Skeletal muscle satellite cell (primary cell): Measurements from ENCODE around the gene SMARCAL1.

ENCODE experiments used
- H3K27me3 ChIP-seq: 2 replicates; pipeline ENCODE4 v1.7.0; 2013; ENCODE audit warnings: low read length; ENCODE audit not compliant: control insufficient read depth, insufficient read depth
- H3K36me3 ChIP-seq: 2 replicates; pipeline ENCODE4 v1.7.0; 2013; ENCODE audit warnings: mild to moderate bottlenecking, control low read depth, low read length; ENCODE audit not compliant: insufficient read depth
- H3K4me1 ChIP-seq: 2 replicates; pipeline ENCODE4 v1.7.0; 2013; ENCODE audit warnings: low read length; ENCODE audit not compliant: control insufficient read depth, insufficient read depth
- H3K4me2 ChIP-seq: 2 replicates; pipeline ENCODE4 v1.7.0; 2013; ENCODE audit warnings: mild to moderate bottlenecking, low read length
- H3K4me3 ChIP-seq: 2 replicates; pipeline ENCODE4 v1.7.0; 2013; ENCODE audit warnings: low read length
- H3K9ac ChIP-seq: 2 replicates; pipeline ENCODE4 v1.7.0; 2013; ENCODE audit warnings: mild to moderate bottlenecking, low read depth, low read length, moderate library complexity
- H3K9me3 ChIP-seq: replicated peaks from 2 replicates; pipeline ENCODE4 v1.7.0; 2013; ENCODE audit warnings: mild to moderate bottlenecking, control low read depth, low read length

Gene SMARCAL1

GRCh38 chr2:216465579-216466195, 53.4 kb downstream of the SMARCAL1 start:
- Histone ChIP-seq H3K4me2 (no peak overlapping the region), H3K9me3 (peaks cover 2% of the 10 kb centered on the region), H3K9ac (no peak overlapping the region), H3K4me1 (no peaks in the 10 kb centered on the region), H3K36me3 (peaks cover 16% of the 10 kb centered on the region), H3K27me3 (no peaks in the 10 kb centered on the region), H3K4me3 (no peak overlapping the region)

GRCh38 chr2:216467845-216468244, 55.6 kb downstream of the SMARCAL1 start:
- H3K4me2 ChIP-seq = no peak overlapping the region
- peaks cover 23% of the 10 kb centered on the region for H3K36me3 ChIP-seq
- H3K9ac ChIP-seq = no peak overlapping the region
- peaks cover 2% of the 10 kb centered on the region for H3K9me3 ChIP-seq
- H3K4me1 ChIP-seq = no peaks in the 10 kb centered on the region
- no peaks in the 10 kb centered on the region for H3K27me3 ChIP-seq
- H3K4me3 ChIP-seq = no peak overlapping the region

GRCh38 chr2:216469661-216470060, 57.4 kb downstream of the SMARCAL1 start:
- no peaks in the 10 kb centered on the region for H3K27me3 ChIP-seq
- H3K9me3 ChIP-seq = no peaks in the 10 kb centered on the region
- H3K4me3 ChIP-seq = no peak overlapping the region
- no peak overlapping the region for H3K4me2 ChIP-seq
- no peaks in the 10 kb centered on the region for H3K4me1 ChIP-seq
- H3K36me3 ChIP-seq = peaks cover 20% of the 10 kb centered on the region
- no peak overlapping the region for H3K9ac ChIP-seq

GRCh38 chr2:216473187-216473586, 60.9 kb downstream of the SMARCAL1 start:
- H3K9ac ChIP-seq = no peak overlapping the region
- peaks cover 20% of the 10 kb centered on the region for H3K36me3 ChIP-seq
- H3K4me1 ChIP-seq = peaks cover 8% of the 10 kb centered on the region
- no peaks in the 10 kb centered on the region for H3K27me3 ChIP-seq
- no peak overlapping the region for H3K4me3 ChIP-seq
- no peaks in the 10 kb centered on the region for H3K9me3 ChIP-seq
- H3K4me2 ChIP-seq = no peak overlapping the region

GRCh38 chr2:216474925-216475670, 62.8 kb downstream of the SMARCAL1 start:
- no peak overlapping the region for H3K9ac ChIP-seq
- no peak overlapping the region for H3K4me2 ChIP-seq
- H3K4me3 ChIP-seq = no peak overlapping the region
- no peaks in the 10 kb centered on the region for H3K9me3 ChIP-seq
- peaks cover 21% of the 10 kb centered on the region for H3K36me3 ChIP-seq
- H3K27me3 ChIP-seq = no peaks in the 10 kb centered on the region
- H3K4me1 ChIP-seq = peaks cover 13% of the 10 kb centered on the region

GRCh38 chr2:216475767-216476166, 63.5 kb downstream of the SMARCAL1 start:
- Histone ChIP-seq H3K4me3 (no peak overlapping the region), H3K4me2 (no peak overlapping the region), H3K36me3 (peaks cover 25% of the 10 kb centered on the region), H3K9me3 (no peaks in the 10 kb centered on the region), H3K9ac (no peak overlapping the region), H3K4me1 (peaks cover 13% of the 10 kb centered on the region), H3K27me3 (no peaks in the 10 kb centered on the region)

- Histone ChIP-seq H3K36me3 (peaks cover 22% of the 10 kb centered on the region), H3K4me2 (no peak overlapping the region)
Observed at GRCh38 chr2:216477283-216478035, 65.2 kb downstream of the SMARCAL1 start.

GRCh38 chr2:216478151-216478550, 65.9 kb downstream of the SMARCAL1 start:
- H3K36me3 ChIP-seq = peaks cover 25% of the 10 kb centered on the region

More at GRCh38 chr2:216477283-216478035, 65.2 kb downstream of the SMARCAL1 start:
- no peak overlapping the region for H3K9ac ChIP-seq
- H3K27me3 ChIP-seq = no peaks in the 10 kb centered on the region
- peaks cover 13% of the 10 kb centered on the region for H3K4me1 ChIP-seq
- no peaks in the 10 kb centered on the region for H3K9me3 ChIP-seq
- H3K4me3 ChIP-seq = no peak overlapping the region

GRCh38 chr2:216478791-216479190, 66.5 kb downstream of the SMARCAL1 start:
- H3K36me3 ChIP-seq = peaks cover 25% of the 10 kb centered on the region
- no peak overlapping the region for H3K4me3 ChIP-seq
- H3K27me3 ChIP-seq = no peaks in the 10 kb centered on the region
- H3K9me3 ChIP-seq = no peaks in the 10 kb centered on the region
- no peak overlapping the region for H3K4me2 ChIP-seq
- H3K9ac ChIP-seq = no peak overlapping the region
- peaks cover 13% of the 10 kb centered on the region for H3K4me1 ChIP-seq

More at GRCh38 chr2:216478151-216478550, 65.9 kb downstream of the SMARCAL1 start:
- Histone ChIP-seq H3K27me3 (no peaks in the 10 kb centered on the region), H3K4me2 (no peak overlapping the region), H3K4me3 (no peak overlapping the region), H3K4me1 (peaks cover 13% of the 10 kb centered on the region), H3K9me3 (no peaks in the 10 kb centered on the region), H3K9ac (no peak overlapping the region)

- peaks cover 25% of the 10 kb centered on the region for H3K36me3 ChIP-seq
- no peak overlapping the region for H3K4me3 ChIP-seq
Observed at GRCh38 chr2:216480221-216480620, 67.9 kb downstream of the SMARCAL1 start.

GRCh38 chr2:216482640-216483039, 70.4 kb downstream of the SMARCAL1 start:
- H3K27me3 ChIP-seq = no peaks in the 10 kb centered on the region

More at GRCh38 chr2:216480221-216480620, 67.9 kb downstream of the SMARCAL1 start:
- no peak overlapping the region for H3K4me2 ChIP-seq
- H3K4me1 ChIP-seq = peaks cover 13% of the 10 kb centered on the region
- no peak overlapping the region for H3K9ac ChIP-seq
- no peaks in the 10 kb centered on the region for H3K27me3 ChIP-seq
- no peaks in the 10 kb centered on the region for H3K9me3 ChIP-seq

More at GRCh38 chr2:216482640-216483039, 70.4 kb downstream of the SMARCAL1 start:
- Histone ChIP-seq H3K9ac (no peak overlapping the region), H3K4me3 (no peak overlapping the region), H3K9me3 (no peaks in the 10 kb centered on the region), H3K36me3 (peaks cover 18% of the 10 kb centered on the region), H3K4me2 (no peak overlapping the region), H3K4me1 (peaks cover 10% of the 10 kb centered on the region)
